ENCODE data around the gene AUNIP.

AUNIP gene

GRCh38 chr1:25787760-25788166 lies 71.5 kb downstream of the AUNIP start:
- no peak for DNase-seq

GRCh38 chr1:25786887-25787759 lies 72.1 kb downstream of the AUNIP start:
- DNase-seq: no peak

- no peak for DNase-seq
These were observed 73.8 kb downstream of the AUNIP start for GRCh38 chr1:25785333-25786067.

GRCh38 chr1:25784575-25785051 lies 74.6 kb downstream of the AUNIP start:
- no peak for DNase-seq
